Neural progenitor cell (in vitro differentiated cells): Measurements from ENCODE around the gene ADAMTS3. TPM values are rescaled to one million over a fixed set of nuclear protein-coding genes. Genes with fewer than 3 reads are reported as not detected.
A peak's percentile ranks its signal among the peaks of the same experiment; 100 is the strongest.

Experiments
- DNase-seq: peaks from one replicate; pipeline ENCODE4 v3.0.0-alpha.2; 2016; ENCODE audit warnings: low spot score
- H2AFZ ChIP-seq: fragments of 200-600 bp; sonication (generic); replicated peaks from 2 replicates; pipeline ENCODE4 v1.6.1; 2016; ENCODE audit warnings: antibody characterized with exemption
- H3F3A ChIP-seq: fragments of 200-600 bp; sonication (generic); 2 replicates; pipeline ENCODE4 v1.6.1; 2016; ENCODE audit warnings: antibody characterized with exemption, low read depth
- H3K27ac ChIP-seq: fragments of 200-600 bp; sonication (generic); 2 replicates; pipeline ENCODE4 v1.5.1; 2016; ENCODE audit warnings: mild to moderate bottlenecking
- H3K27me3 ChIP-seq: fragments of 200-600 bp; sonication (generic); 2 replicates; pipeline ENCODE4 v1.6.1; 2016; ENCODE audit warnings: mild to moderate bottlenecking, moderate library complexity
- H3K36me3 ChIP-seq: fragments of 200-600 bp; sonication (generic); 2 replicates; pipeline ENCODE4 v1.5.1; 2016
- H3K4me1 ChIP-seq: fragments of 200-600 bp; sonication (generic); 2 replicates; pipeline ENCODE4 v1.6.1; 2016; ENCODE audit warnings: mixed run types
- H3K4me2 ChIP-seq: fragments of 200-600 bp; sonication (generic); 2 replicates; pipeline ENCODE4 v1.6.1; 2016
- H3K4me3 ChIP-seq: fragments of 200-600 bp; sonication (generic); 2 replicates; pipeline ENCODE4 v1.5.1; 2016
- H3K79me2 ChIP-seq: fragments of 200-600 bp; sonication (generic); 2 replicates; pipeline ENCODE4 v1.6.1; 2016; ENCODE audit warnings: low read depth
- H3K9ac ChIP-seq: fragments of 200-600 bp; sonication (generic); 2 replicates; pipeline ENCODE4 v1.6.1; 2016
- H3K9me3 ChIP-seq: fragments of 200-600 bp; sonication (generic); 2 replicates; pipeline ENCODE4 v1.5.1; 2016; ENCODE audit warnings: low read depth
- H4K20me1 ChIP-seq: fragments of 200-600 bp; sonication (generic); 2 replicates; pipeline ENCODE4 v1.6.1; 2016; ENCODE audit warnings: low read depth
- H3K27ac Mint-ChIP-seq: 3 replicates; pipeline ENCODE4 v1.8.0; 2021; ENCODE audit warnings: mixed read lengths
- H3K27me3 Mint-ChIP-seq: 2 replicates; pipeline ENCODE4 v1.8.0; 2022; ENCODE audit warnings: low read depth, mild to moderate bottlenecking, inconsistent platforms, moderate library complexity, mixed read lengths; ENCODE audit not compliant: insufficient read depth
- H3K36me3 Mint-ChIP-seq: 3 replicates; pipeline ENCODE4 v1.8.0; 2021; ENCODE audit warnings: mixed read lengths
- H3K4me1 Mint-ChIP-seq: 3 replicates; pipeline ENCODE4 v1.8.0; 2021; ENCODE audit warnings: mixed read lengths
- H3K4me3 Mint-ChIP-seq: 3 replicates; pipeline ENCODE4 v1.8.0; 2021; ENCODE audit warnings: mild to moderate bottlenecking, moderate library complexity, mixed read lengths
- H3K9me3 Mint-ChIP-seq: 3 replicates; pipeline ENCODE4 v1.8.0; 2020; ENCODE audit warnings: mixed read lengths
- CTCF ChIP-seq: fragments of 200-600 bp; sonication (generic); IDR thresholded peaks from 2 replicates; pipeline ENCODE4 v1.5.1; 2017; ENCODE audit warnings: antibody characterized with exemption, mild to moderate bottlenecking
- EZH2 ChIP-seq: fragments of 200-600 bp; sonication (generic); IDR thresholded peaks from 2 replicates; pipeline ENCODE4 v1.6.1; 2017; ENCODE audit warnings: antibody characterized with exemption, mild to moderate bottlenecking, moderate library complexity
- EZH2phosphoT487 ChIP-seq: fragments of 200-600 bp; sonication (generic); IDR thresholded peaks from 2 replicates; pipeline ENCODE4 v1.6.1; 2017; ENCODE audit warnings: antibody characterized with exemption
- total RNA-seq: library from RNA; depleted of rRNA; stranded (reverse); fragments of >200 nt; gene quantifications from 2 replicates; pipeline ENCODE4 v1.2.3, GENCODE V29; 2015; ENCODE audit warnings: low replicate concordance

ADAMTS3 gene
- total RNA-seq, 1 donor from 2014 or later, result 2.1 TPM

- Histone ChIP-seq H3K4me1 (no peaks in the 10 kb centered on the region), H4K20me1 (no peaks in the 10 kb centered on the region), H3K27me3 (no peaks in the 10 kb centered on the region), H3K36me3 (no peaks in the 10 kb centered on the region), H3K9ac (no peak overlapping the region), H3K27ac (no peak overlapping the region), H3K9me3 (no peaks in the 10 kb centered on the region), H3K4me2 (no peak overlapping the region), H3K79me2 (no peaks in the 10 kb centered on the region), H3F3A (no peaks in the 10 kb centered on the region), H2AFZ (peak overlapping the region; percentile 96), H3K4me3 (no peak overlapping the region)
- Mint-ChIP-seq H3K27me3 (no peaks in the 10 kb centered on the region), H3K36me3 (no peaks in the 10 kb centered on the region), H3K27ac (no peak overlapping the region), H3K4me1 (peaks cover 2% of the 10 kb centered on the region), H3K4me3 (no peak overlapping the region), H3K9me3 (no peaks in the 10 kb centered on the region)
- TF ChIP-seq EZH2phosphoT487, result no peak
- TF ChIP-seq CTCF, result peak; percentile 83
- peak; percentile 73 for DNase-seq
Observed at GRCh38 chr4:72302981-72303704, 265.9 kb downstream of the ADAMTS3 start.

GRCh38 chr4:72301759-72302158, 267.3 kb downstream of the ADAMTS3 start:
- Histone ChIP-seq H2AFZ (no peak overlapping the region), H3K9me3 (no peaks in the 10 kb centered on the region), H3F3A (no peaks in the 10 kb centered on the region), H3K4me2 (no peak overlapping the region), H4K20me1 (no peaks in the 10 kb centered on the region), H3K79me2 (no peaks in the 10 kb centered on the region), H3K27me3 (no peaks in the 10 kb centered on the region), H3K27ac (no peak overlapping the region), H3K36me3 (no peaks in the 10 kb centered on the region), H3K4me1 (no peaks in the 10 kb centered on the region), H3K9ac (no peak overlapping the region), H3K4me3 (no peak overlapping the region)
- peaks cover 2% of the 10 kb centered on the region for H3K4me1 Mint-ChIP-seq
- no peak overlapping the region for H3K4me3 Mint-ChIP-seq
- no peak overlapping the region for H3K27ac Mint-ChIP-seq
- TF ChIP-seq CTCF (no peak), EZH2 (no peak), EZH2phosphoT487 (no peak)
- no peaks in the 10 kb centered on the region for H3K27me3 Mint-ChIP-seq
- H3K36me3 Mint-ChIP-seq, result no peaks in the 10 kb centered on the region
- DNase-seq, result no peak
- H3K9me3 Mint-ChIP-seq, result no peaks in the 10 kb centered on the region

GRCh38 chr4:72300126-72300525, 268.9 kb downstream of the ADAMTS3 start:
- H3K9me3 Mint-ChIP-seq, result no peaks in the 10 kb centered on the region
- no peak for TF ChIP-seq EZH2phosphoT487
- TF ChIP-seq CTCF, result no peak
- no peak for TF ChIP-seq EZH2
- Histone ChIP-seq H3F3A (no peaks in the 10 kb centered on the region), H3K27me3 (no peaks in the 10 kb centered on the region), H3K79me2 (no peaks in the 10 kb centered on the region), H3K4me2 (no peak overlapping the region), H3K27ac (no peak overlapping the region), H4K20me1 (no peaks in the 10 kb centered on the region), H3K9me3 (no peaks in the 10 kb centered on the region), H3K4me1 (no peaks in the 10 kb centered on the region), H2AFZ (no peak overlapping the region), H3K36me3 (no peaks in the 10 kb centered on the region), H3K4me3 (no peak overlapping the region), H3K9ac (no peak overlapping the region)
- peaks cover 4% of the 10 kb centered on the region for H3K4me1 Mint-ChIP-seq
- H3K36me3 Mint-ChIP-seq, result no peaks in the 10 kb centered on the region
- no peak overlapping the region for H3K4me3 Mint-ChIP-seq
- DNase-seq, result no peak
- H3K27ac Mint-ChIP-seq, result no peak overlapping the region
- no peaks in the 10 kb centered on the region for H3K27me3 Mint-ChIP-seq
